Endothelial cell of umbilical vein (primary cell): ENCODE results near the gene DLGAP1. TPM values are rescaled to one million over a fixed set of nuclear protein-coding genes. Genes with fewer than 3 reads are reported as not detected.

Source experiments
- BruUV-seq: library from RNA; stranded (reverse); fragments of 400-500 nt; replicated peaks from 2 replicates; lab custom pipeline; 2021; lab: Mats Ljungman, UMichigan
- CTCF ChIA-PET: fragments of 300-600, 350-600 bp; sonication (Branson Sonifier 250); formaldehyde crosslinking; loops from one replicate; lab custom pipeline; 2021; ENCODE audit warnings: antibody characterized with exemption, inconsistent platforms; lab: Charles Lee
- POLR2A ChIA-PET: fragments of 300-600, 350-600 bp; sonication (Branson Sonifier 250); formaldehyde crosslinking; loops from one replicate; lab custom pipeline; 2021; ENCODE audit warnings: antibody characterized with exemption, inconsistent platforms; lab: Charles Lee
- DNase-seq: peaks from one replicate; pipeline ENCODE4 v3.0.0-alpha.2; 2011; ENCODE audit warnings: low read depth, low spot score
- FAIRE-seq: peaks from 2 replicates; lab custom pipeline; 2011; peaks lifted over from hg19 to GRCh38; lab: Jason Lieb, UNC
- H2AFZ ChIP-seq: 2 replicates; pipeline ENCODE4 v1.6.0; 2012; ENCODE audit warnings: low read depth, low read length, control low read depth, inconsistent platforms
- H3K27ac ChIP-seq: 2 replicates; pipeline ENCODE4 v1.5.1; 2011; ENCODE audit warnings: low read depth, mild to moderate bottlenecking, control low read depth, low read length, moderate library complexity; ENCODE audit not compliant: insufficient read depth
- H3K27me3 ChIP-seq, 2 experiments: 2 replicates each; pipeline versions ENCODE4 v1.6.0 to v1.6.1; 2011; ENCODE audit warnings: low read length in 2 of 2, mixed read lengths in 1 of 2; ENCODE audit not compliant: control insufficient read depth in 2 of 2, insufficient read depth in 2 of 2
- H3K36me3 ChIP-seq, 2 experiments: 2 replicates in 1 of 2; 3 replicates in 1 of 2; pipeline ENCODE4 v1.5.1; 2011; ENCODE audit warnings: low read length in 2 of 2, mild to moderate bottlenecking in 1 of 2, moderate library complexity in 1 of 2; ENCODE audit not compliant: control insufficient read depth in 2 of 2, insufficient read depth in 2 of 2; ENCODE audit errors: extremely low read depth in 1 of 2
- H3K4me1 ChIP-seq: 3 replicates; pipeline ENCODE4 v1.5.1; 2011; ENCODE audit warnings: mild to moderate bottlenecking, low read length; ENCODE audit not compliant: control insufficient read depth, insufficient read depth; ENCODE audit errors: extremely low read depth
- H3K4me2 ChIP-seq: 2 replicates; pipeline ENCODE4 v1.6.1; 2011; ENCODE audit warnings: low read length, control low read depth, mixed read lengths; ENCODE audit not compliant: insufficient read depth
- H3K4me3 ChIP-seq, 3 experiments: fragments of 200-600 bp in 1 of 3; sonication (generic), shearing (Covaris generic) in 1 of 3; replicated peaks in 1 of 3; 2 replicates each; pipeline ENCODE4 v1.5.1; 2011 to 2016; ENCODE audit warnings: control low read depth in 3 of 3, low read length in 3 of 3, mild to moderate bottlenecking in 2 of 3, inconsistent platforms in 1 of 3, low read depth in 1 of 3, moderate library complexity in 1 of 3; ENCODE audit not compliant: insufficient read depth in 1 of 3
- H3K79me2 ChIP-seq: 2 replicates; pipeline ENCODE4 v1.6.0; 2012; ENCODE audit warnings: low read length, inconsistent platforms; ENCODE audit not compliant: control insufficient read depth, insufficient read depth
- H3K9ac ChIP-seq: replicated peaks from 2 replicates; pipeline ENCODE3; 2011; ENCODE audit warnings: low read length, control low read depth; ENCODE audit not compliant: insufficient read depth; ENCODE audit errors: extremely low read depth
- H3K9me1 ChIP-seq: replicated peaks from 3 replicates; pipeline ENCODE4 v1.6.0; 2011; ENCODE audit warnings: mild to moderate bottlenecking, low read length; ENCODE audit not compliant: control insufficient read depth, insufficient read depth; ENCODE audit errors: extremely low read depth
- H3K9me3 ChIP-seq: replicated peaks from 2 replicates; pipeline ENCODE4 v1.5.1; 2012; ENCODE audit warnings: low read length, inconsistent platforms; ENCODE audit not compliant: control insufficient read depth, insufficient read depth
- H4K20me1 ChIP-seq: replicated peaks from 2 replicates; pipeline ENCODE3; 2011; ENCODE audit warnings: mild to moderate bottlenecking, low read length; ENCODE audit not compliant: control insufficient read depth, insufficient read depth; ENCODE audit errors: extremely low read depth
- EZH2 ChIP-seq: IDR thresholded peaks from 2 replicates; pipeline ENCODE4 v1.6.1; 2012; ENCODE audit warnings: borderline replicate concordance, low read depth, mild to moderate bottlenecking, moderate library complexity, low read length, inconsistent platforms; ENCODE audit not compliant: severe bottlenecking
- FOS ChIP-seq: IDR thresholded peaks from 2 replicates; pipeline ENCODE4 v1.6.1; 2011; ENCODE audit warnings: mild to moderate bottlenecking, low read length, moderate library complexity, borderline replicate concordance; ENCODE audit not compliant: insufficient read depth
- GATA2 ChIP-seq: IDR thresholded peaks from 2 replicates; pipeline ENCODE4 v1.7.0; 2011; ENCODE audit warnings: low read depth, mild to moderate bottlenecking, moderate library complexity, mixed read lengths, low read length; ENCODE audit not compliant: insufficient read length, insufficient read depth
- JUN ChIP-seq: IDR thresholded peaks from 2 replicates; pipeline ENCODE4 v1.6.1; 2011; ENCODE audit warnings: borderline replicate concordance, low read depth; ENCODE audit not compliant: insufficient read length, insufficient read depth
- MYC ChIP-seq: IDR thresholded peaks from one replicate; pipeline ENCODE4 v1.6.1; 2011; ENCODE audit warnings: mild to moderate bottlenecking, low read depth, low read length
- POLR2A ChIP-seq: IDR thresholded peaks from 2 replicates; pipeline ENCODE4 v1.6.1; 2012; ENCODE audit warnings: low read depth, mild to moderate bottlenecking, control low read depth, low read length
- POLR2AphosphoS5 ChIP-seq: IDR thresholded peaks from 2 replicates; pipeline ENCODE4 v1.6.1; 2012; ENCODE audit warnings: low read depth, mild to moderate bottlenecking, control low read depth, low read length, moderate library complexity; ENCODE audit not compliant: insufficient read depth
- dilution Hi-C: fragments of 300-500 bp; cut with MboI; formaldehyde crosslinking; loops from one replicate; pipeline ENCODE4 v1.15.0; 2019; ENCODE audit warnings: low sequenced_read_pairs; ENCODE audit not compliant: extremely low pct_ligation_motif_present
- intact Hi-C: fragments of 100-400 bp; cut with micrococcal nuclease; formaldehyde crosslinking; loops from one replicate; pipeline ENCODE4 v1.10.0; 2022
- polyA plus RNA-seq, 4 experiments: library from polyadenylated mRNA; depleted of rRNA in 3 of 4; stranded (reverse) in 3 of 4; unstranded in 1 of 4; fragments of >200 nt; gene quantifications; 2 replicates each; pipeline versions ENCODE4 v1.2.1 to v1.2.3, GENCODE V29; 2011 to 2012; ENCODE audit warnings: missing spikeins in 1 of 4
- total RNA-seq: library from RNA; stranded (reverse); gene quantifications from 2 replicates; pipeline ENCODE4 v1.2.3, GENCODE V29; 2021
- TF ChIP-seq, protein P1 (sequence below): IDR thresholded peaks from 2 replicates; pipeline ENCODE4 v1.6.1; 2011; ENCODE audit not compliant: insufficient read depth, insufficient read length
- TF ChIP-seq, protein P2 (sequence below), 2 donors: IDR thresholded peaks; 1 replicate in 1 of 2; 2 replicates in 1 of 2; pipeline ENCODE4 v1.5.1; 2011; ENCODE audit warnings: low read length in 2 of 2, mild to moderate bottlenecking in 2 of 2, moderate library complexity in 2 of 2, control low read depth in 1 of 2, inconsistent platforms in 1 of 2, low read depth in 1 of 2; ENCODE audit not compliant: insufficient read depth in 1 of 2; ENCODE audit errors: extremely low read depth in 1 of 2

The DLGAP1 gene
- total and polyA plus RNA-seq, 2 donors (not counting 3 experiments of a cell fraction or from before 2014, with no cell fraction given) = 0.04 TPM; not detected in 1

DNA sequence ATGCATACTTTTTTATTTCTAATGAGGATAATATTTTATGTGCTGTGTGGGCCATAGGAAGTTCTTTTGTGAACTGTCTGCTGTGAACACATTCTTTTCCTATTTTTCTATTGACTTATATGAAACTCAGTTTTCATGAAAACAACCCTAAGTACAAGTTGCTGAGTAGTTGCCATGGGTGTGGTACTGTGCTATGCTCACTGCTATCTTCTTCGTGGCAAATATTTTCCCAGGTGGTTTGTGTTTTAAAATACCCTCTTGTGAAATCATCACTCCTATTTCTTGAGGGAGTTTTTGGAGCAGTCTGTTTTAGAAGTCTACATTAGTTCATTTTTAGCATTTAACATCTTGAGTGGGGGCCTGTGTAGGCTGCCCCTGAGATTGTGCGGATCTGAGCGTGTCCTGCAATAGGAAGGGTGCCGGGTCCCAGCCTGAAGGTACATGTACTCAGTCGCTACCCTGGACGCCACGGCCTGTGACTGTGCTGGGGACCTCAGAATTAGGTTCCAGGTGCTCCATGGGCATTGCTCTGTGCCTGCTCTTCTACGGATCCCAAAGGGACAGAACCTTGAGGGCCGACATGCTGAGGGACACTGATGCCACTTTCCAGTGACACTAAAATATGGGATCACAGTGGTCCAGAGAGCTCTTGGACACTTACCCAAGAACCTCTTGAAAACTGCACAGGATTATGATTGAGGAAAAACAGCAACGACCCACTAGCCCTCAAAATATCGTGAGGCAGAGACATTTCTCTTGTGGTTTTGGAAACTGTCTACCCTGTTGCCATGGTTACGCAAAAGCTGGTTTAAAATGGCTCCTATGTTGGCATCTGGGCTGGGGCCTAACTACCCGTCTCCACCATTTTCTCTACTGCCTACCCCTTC, 524.7 kb downstream of the DLGAP1 start:
- Histone ChIP-seq H3K9ac (no peak overlapping the region), H3K4me1 (no peaks in the 10 kb centered on the region), H3K9me3 (no peaks in the 10 kb centered on the region), H3K27ac (no peak overlapping the region), H3K27me3 (no peaks in the 10 kb centered on the region), H3K4me2 (no peak overlapping the region), H3K9me1 (no peaks in the 10 kb centered on the region), H2AFZ (no peak overlapping the region), H4K20me1 (no peaks in the 10 kb centered on the region), H3K36me3 (no peaks in the 10 kb centered on the region), H3K79me2 (no peaks in the 10 kb centered on the region), H3K4me3 (no peak overlapping the region)
- FAIRE-seq (no peak), DNase-seq (no peak)
- dilution Hi-C loops (no loop called here), intact Hi-C loops (no loop called here)
- no TSS peak for BruUV-seq
- POLR2A ChIA-PET = no interaction called here
- no peak for TF ChIP-seq GATA2
- no peak for TF ChIP-seq JUN
- TF ChIP-seq, protein P1, sequence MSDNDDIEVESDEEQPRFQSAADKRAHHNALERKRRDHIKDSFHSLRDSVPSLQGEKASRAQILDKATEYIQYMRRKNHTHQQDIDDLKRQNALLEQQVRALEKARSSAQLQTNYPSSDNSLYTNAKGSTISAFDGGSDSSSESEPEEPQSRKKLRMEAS = no peak
- TF ChIP-seq, protein P2, sequence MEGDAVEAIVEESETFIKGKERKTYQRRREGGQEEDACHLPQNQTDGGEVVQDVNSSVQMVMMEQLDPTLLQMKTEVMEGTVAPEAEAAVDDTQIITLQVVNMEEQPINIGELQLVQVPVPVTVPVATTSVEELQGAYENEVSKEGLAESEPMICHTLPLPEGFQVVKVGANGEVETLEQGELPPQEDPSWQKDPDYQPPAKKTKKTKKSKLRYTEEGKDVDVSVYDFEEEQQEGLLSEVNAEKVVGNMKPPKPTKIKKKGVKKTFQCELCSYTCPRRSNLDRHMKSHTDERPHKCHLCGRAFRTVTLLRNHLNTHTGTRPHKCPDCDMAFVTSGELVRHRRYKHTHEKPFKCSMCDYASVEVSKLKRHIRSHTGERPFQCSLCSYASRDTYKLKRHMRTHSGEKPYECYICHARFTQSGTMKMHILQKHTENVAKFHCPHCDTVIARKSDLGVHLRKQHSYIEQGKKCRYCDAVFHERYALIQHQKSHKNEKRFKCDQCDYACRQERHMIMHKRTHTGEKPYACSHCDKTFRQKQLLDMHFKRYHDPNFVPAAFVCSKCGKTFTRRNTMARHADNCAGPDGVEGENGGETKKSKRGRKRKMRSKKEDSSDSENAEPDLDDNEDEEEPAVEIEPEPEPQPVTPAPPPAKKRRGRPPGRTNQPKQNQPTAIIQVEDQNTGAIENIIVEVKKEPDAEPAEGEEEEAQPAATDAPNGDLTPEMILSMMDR (IDR thresholded peaks at IDR 0.05; ENCODE audit: extremely low read depth in 1 of 2, insufficient read depth in 1 of 2, low read depth in 1 of 2, low read length in 2 of 2) = no peak
- TF ChIP-seq EZH2 = no peak
- no peak for TF ChIP-seq MYC
- TF ChIP-seq POLR2AphosphoS5 = no peak
- TF ChIP-seq FOS = no peak
- no peak for TF ChIP-seq POLR2A
- CTCF ChIA-PET = no interaction called here
